Measurements from ENCODE around the gene RAC3.

The RAC3 gene

DNA sequence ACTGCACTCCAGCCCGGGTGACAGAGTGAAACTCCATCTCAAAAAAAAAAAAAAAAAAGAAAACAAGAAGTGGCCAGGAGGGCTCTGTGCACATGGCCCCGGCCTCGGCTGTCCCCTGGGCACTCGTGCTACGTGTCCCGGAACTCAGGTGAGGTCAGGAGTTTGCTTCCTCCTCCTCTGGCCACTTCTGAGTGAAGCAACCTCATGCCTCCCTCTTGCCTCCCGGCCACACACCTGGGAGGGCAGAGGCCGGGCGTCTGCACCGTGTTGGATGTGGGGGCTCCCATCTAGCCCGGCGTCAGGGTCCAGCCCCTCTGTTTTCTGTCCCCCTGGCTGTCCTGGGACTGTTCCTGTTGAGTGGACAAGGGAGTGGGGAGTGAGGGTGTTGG lies 31.9 kb upstream of the RAC3 start:
- no peak for DNase-seq

DNA sequence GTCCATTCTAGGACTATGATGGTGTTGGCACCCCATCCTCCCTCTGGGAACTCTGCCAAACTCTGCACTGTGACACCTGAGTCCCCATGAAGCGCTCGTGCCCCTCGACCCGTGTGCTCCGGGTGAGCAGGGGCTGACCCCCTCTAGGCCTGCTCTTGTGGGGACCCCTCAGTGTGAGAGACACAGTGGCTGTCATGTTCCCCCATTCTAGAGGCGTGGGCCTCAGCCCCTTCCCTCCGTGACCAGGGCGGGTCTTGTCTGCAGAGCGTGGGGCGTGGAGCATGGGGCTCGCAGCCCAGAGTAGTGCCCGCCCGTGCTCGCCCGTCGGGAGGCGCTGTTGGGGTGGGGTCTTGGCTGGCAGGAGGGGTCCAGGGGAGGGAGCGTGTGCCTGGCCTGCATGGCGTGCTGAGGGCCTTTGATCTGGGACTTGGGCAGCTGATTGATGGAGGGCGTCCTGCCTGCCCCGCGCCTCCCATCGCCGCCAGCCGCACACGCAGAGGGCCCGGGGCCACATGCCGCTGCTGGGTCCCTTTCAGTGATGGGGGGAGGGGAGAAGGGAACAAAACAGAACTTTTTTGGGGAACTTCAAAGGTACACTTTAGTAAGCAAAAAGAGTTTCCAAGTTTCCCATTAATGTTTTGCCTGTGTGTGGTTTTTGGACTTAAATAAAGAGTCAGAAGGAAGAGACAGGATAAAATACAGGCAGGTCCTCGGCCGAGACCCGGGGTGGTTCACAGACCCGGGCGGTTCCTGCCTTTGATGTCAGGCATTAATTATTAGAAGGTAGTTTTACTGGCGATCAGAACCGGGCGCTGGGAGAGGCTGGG lies 31.3 kb upstream of the RAC3 start:
- no peak for DNase-seq

DNA sequence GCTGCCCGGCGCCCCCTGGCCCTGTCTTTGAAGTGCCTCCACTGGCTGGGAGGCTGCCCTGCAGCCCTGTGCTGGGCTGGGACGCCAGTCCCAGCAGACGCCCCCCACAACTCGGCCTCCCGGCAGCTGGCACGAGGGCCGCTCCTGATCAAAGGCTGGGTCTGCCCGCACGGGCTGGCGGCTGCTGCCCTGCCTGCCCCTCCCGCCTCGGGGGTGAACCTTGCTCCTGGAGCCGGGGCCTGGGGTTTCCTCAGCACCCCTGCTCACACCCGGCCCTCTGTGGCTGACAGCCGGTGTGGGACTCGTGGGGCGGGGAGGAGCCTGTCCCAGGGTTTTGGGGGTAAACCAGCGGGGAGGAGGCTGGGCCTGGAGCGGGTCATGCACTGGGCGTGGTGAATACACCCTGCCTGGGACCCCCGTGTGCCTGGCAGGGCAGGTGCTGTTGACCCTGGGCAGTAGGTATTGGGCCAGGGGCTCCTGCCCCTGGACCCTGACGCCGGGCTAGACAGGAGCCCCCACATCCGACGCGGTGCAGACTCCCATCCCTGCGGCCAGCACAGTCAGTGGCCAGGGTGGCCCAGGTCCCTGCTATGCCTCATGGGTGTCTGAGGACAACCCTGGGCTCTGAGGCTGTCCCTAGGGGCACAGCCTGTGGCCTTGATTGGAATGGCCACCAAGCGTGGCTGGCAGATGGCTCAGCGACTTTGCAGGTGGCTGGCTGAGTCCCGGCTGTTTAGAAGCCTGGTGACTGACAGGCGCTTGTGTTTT lies 30.5 kb upstream of the RAC3 start:
- DNase-seq = no peak

DNA sequence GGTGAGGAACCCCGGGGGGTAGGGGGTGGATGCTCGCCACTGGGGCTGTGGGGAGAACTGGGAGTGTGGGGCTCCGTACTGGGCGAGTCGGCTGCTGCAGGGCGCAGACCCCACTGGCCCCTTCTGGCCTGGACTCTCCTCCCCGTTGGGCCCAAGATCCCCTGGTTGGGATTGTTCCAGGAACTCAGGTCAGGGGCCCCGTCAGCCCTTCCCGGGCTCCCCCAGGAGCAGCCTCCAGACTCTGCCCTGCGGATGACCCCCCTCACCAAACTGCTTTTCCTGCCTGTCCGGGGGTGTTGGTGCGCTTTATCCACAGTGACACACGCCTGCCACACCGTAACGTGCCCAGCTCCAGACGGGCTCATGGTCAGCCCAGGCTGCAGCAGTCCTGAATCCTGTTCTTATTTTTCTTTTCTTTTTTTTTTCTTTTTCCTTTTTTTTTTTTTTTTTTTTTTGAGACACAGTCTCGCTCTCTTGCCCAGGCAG lies 29.9 kb upstream of the RAC3 start:
- no peak for DNase-seq

DNA sequence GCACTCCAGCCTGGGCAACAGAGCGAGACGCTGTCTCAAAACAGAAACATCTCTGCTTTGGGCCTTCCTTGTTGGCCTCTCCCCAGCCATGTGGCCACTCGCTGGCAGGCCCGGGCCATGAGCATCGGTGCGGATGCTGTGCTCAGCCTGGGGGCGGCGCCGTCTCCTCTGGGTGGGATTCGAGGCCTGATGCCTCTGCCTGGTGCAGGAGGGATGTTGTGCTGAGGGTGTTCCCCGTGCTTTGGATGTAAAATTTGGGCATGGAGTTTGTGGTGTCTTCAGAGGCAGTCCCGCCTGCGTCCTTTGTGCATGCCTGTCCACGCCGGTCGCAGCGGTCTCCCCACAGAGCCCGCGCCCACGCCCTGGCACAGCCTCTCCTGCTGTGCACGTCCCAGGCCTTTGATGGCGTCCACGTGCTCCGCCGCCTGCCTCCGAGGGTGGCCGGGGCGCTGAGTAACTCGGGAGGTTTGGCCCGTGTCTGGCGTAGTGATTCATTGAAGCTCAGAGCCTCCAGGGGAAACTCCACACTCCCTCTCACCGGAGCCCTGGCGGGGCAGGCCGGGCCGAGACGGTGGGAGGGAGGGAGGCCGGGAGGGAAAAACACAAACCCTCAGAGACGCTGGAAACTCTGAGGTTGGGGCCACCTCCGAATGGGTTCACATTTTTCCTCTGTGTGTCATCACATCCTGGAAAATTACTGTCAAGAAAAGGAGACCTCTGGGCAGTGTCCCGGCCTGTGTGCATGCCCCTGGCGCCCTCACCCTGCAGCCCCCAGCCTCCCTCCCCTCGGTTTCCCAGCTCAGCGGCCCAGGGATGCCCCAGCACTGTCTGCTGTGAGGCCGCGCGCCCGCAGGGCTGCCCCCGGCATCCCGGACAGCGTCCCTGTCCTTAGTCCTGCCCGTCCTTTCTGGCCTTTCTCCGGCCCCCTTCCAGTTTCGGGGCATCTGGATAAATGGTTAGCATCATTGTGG lies 27.8 kb upstream of the RAC3 start:
- no peak for DNase-seq

DNA sequence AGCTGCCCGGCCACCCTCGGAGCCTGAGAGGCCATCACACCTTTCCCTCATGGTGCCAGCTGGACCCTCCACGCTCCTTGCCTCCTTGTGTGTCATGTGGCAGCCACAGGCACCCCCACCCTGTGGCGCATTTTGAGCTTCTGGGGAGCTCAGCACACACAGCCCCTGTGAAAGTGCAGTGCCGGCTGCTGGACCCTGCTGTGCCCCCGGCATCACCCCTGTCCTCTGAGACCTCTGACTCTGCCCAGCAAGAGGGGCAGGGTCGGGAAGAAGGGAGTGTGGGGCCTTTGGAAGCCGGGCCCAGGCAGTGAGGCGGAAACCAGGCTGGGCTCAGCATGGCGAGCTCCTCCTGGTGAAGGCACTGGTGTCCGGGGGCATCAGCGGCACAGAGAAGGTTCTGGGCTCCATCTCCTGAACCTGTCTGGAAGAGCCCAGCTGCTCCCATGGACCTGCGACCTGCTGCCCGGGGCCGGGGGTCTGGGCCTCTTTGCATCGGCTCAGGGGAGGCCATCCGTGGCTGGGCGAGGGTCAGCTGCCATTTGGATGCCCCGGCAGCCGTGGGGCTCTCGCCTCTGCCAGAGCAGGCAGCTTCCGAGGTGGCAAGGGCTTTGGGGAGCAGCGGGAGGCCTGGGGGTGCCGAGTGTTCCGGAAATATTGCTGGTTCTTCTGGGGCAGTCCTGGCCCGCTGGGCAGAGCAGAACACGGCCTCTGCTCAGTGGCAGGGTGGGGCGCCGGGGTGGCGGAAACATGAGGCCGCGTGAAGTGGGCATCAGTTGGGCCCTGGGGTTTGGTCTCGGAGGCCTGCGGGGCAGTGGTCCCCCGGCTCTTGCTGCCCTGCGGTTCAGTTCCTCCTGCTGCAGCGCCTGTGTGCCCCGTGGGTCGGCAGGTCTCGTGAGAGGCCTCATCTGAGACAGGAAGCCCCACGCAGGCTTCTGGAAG lies 26.7 kb upstream of the RAC3 start:
- no peak for DNase-seq

DNA sequence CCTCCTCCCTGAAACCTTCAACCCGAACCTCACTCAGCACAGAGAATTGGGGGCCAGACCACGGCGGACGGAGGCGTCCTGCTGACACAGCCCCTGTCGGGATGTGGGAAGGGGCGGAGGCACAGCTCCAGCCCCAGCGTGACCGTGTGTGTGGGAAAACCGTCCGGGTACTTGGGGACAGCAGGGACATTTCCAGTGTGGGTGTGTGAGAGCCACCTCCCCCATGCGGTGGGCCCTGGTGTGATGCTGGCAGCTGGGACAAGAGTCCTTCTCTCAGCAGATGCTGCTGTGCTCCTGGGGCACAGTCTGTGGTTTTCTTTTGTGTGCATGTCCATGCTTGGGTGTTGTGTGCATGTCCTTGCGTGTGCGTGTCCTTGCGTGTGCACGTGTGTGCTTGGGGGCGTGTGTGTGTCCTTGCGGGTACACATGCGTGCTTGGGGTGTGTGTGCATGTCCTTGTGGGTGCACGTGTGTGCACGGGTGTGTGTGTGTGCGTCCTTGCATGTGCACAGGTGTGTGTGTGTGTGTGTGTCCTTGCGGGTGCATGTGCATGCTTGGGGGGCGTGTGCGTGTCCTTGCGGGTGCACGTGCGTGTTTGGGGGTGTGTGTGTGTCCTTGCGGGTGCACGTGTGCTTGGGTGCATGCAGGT lies 25.7 kb upstream of the RAC3 start:
- DNase-seq = no peak

DNA sequence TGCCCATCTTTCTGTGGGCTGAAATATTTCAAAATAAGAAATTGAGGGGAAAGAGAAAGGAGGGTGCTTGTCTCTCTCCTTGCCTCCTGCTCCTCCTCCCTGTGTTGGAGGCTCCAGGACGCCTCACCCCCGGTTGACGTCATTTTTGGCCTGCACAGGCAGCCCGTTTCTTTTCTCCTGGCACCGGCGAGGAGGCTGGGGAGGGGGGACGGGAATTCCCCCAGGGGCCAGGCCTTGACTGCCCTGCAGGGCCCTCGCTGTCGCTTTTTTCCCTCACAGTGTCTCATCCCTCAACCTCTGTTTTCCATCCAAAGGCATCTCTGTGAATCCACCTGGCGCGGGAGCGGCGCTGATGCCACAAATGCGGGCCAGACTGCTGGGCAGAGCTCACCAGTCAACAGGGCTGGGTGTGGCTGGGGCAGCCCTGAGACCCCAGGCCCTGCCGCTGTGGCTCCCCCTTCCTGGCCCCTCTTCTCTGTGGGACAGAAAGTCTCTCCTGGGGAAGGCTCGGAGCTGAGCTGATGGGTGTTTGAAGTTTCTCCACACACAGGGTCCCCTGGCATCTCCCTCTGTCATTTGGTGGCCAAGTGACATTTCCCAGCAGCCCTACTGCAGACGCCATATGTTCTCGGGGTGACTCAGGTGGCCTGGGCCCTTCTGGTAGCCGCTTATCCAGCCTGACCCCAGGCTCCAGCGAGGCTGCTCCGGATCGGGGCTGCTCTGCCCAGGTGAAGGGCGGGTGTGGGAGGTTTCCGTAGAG lies 24.8 kb upstream of the RAC3 start:
- no peak for DNase-seq

DNA sequence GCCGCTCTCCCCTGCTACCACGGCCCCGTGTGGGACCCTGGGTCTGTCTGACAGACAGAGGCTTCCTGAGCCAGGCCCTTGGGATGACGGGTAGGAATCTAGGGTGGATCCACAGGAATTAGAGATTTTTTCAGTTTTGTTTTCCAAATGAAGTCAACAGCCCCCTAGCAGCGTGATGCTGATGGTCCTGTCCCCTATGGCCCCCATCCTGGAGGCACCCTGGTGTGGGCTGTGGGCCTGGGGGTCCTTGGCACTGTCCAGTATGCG lies 24.3 kb upstream of the RAC3 start:
- no peak for DNase-seq

DNA sequence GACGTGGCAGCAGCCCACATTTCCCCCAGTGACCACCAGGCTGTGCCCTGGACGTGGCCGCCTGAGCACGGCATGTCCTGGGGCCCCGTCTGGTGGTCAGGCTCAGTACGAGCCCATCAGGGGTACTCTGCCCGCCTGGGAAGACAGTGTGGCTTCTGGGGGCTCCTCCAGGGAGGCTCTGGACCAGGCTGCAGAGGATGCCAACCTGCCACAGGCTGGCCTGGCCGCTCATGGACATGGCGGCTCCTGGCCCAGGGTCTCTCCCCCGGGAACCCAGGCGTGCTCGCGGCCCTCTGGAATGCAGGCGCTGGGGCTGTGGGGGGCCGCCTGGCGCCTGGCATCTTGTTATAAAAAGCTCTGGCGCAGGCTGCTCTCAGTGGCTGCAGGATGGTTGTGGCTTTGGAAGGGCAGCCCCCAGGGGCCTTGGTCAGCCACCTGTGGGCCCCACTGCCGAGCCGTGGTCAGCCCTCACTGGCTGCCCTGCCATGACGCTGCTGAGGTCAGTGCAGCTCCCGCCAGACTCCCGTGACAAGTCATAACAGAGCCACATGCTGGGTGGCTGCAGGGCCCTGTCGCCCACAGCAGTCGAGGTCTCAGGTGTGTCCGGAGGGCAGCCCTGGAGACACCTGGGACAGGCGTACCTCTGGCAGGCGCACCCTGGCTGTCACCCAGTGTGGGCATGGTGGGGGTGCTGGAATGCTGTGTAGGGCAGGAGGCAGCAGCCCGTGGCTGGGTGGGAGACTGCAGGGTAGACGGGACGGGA lies 23.8 kb upstream of the RAC3 start:
- no peak for DNase-seq

DNA sequence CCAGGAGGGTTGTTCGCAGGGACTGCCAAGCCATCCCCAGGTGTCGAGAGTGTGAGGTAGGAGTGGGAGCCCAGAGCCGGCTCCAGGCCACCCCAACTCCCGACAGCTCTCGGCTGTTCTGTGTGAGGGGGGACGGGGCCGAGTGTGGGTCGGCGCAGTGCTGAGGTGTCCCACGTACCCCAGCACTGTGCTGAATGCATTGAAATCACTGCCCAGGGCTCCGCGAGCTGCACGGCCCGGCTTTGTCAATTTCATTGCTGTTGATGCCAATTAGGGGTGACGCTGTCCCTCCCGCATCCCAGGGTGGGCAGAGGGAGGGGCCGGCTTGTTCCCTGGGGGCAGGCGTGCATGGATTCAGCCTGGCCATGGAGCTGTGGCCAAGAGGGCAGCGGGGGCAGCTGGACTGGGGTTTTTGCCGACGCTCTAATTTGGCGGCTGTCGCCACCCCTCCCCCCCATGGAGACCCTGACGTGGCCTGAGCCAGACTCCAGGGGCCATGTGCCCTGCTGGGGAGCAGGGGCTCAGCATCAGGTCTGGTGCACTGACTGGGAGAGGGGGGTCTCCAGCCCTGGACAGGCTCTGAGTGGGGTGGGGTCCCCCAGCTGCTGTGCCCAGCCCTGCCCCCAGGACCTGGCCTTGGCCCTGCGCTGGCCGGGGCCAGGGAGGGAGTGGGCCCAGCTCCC lies 23.1 kb upstream of the RAC3 start:
- no peak for DNase-seq

DNA sequence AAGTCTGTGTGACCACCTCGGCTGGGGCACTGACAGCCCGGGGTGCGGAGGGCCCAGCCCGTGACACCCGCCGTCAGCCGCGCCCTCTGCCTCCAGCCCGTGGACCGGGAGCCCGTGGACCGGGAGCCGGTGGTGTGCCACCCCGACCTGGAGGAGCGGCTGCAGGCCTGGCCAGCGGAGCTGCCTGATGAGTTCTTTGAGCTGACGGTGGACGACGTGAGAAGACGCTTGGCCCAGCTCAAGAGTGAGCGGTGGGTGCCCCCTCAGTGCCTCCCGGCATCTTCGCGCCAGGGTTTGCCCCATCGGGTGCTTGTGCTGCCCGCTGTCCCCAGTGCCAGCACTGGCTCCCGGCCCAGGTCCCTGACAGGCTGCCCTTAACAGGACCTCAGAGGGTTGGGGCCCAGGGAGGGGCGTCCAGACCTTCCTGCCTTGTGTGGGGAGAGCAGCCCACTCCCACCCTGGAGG lies 22.5 kb upstream of the RAC3 start:
- no peak for DNase-seq

DNA sequence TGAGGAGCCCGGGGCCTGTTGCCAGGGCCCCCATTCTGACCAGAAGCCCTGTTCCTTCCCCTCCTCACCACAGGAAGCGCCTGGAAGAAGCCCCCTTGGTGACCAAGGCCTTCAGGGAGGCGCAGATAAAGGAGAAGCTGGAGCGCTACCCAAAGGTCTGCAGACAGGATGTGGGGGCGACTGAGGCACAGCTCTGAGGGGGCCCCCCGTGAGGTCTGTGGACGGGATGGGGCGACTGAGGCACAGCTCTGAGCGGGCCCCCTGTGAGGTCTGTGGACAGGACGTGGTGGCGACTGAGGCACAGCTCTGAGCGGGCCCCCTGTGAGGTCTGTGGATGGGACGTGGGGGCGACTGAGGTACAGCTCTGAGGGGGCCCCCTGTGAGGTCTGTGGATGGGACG lies 22.1 kb upstream of the RAC3 start:
- DNase-seq = no peak

DNA sequence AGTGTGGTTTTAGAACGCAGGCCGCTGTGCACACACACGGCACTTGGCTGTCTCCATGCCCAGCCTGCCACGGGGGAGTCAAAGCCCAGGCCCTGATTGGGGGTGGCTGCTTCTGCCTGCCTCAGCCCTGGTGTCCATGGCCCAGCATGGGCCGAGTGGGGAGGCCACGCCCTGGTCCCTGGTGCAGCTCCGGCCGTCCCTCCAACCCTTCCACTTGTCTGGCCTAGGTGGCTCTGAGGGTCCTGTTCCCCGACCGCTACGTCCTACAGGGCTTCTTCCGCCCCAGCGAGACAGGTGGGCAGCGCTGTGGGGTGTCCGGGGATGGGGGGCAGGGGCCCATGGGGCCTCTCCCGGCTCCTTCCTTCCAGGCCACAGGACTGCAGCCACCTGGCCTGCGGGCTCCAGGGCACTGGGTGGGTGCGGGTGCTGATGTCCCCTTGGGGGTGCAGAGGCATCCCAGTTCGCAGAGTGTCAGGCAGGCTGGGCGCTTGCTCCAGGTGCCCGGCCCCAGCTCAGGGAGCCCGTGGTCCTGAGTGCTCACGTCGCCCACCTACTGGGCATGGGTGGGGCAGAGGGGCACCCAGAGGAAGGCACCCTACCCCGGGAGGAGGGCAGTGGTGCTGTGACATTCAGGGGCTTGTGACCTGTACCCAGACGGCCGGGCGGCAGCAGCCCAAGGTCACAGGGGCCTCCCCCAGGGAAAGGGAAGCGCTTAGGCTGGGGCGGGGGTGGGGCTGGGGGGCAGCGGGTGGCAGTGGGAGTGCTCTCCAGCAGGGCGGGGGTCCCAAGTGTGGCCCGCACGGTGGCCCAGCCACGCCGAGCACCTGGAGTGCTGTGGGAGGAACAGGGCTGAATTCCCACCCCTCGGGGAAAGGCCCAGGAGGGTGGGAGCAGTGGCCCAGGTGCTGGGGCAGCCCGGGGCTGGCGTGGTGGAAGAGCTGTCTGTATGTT lies 20.6 kb upstream of the RAC3 start:
- no peak for DNase-seq

DNA sequence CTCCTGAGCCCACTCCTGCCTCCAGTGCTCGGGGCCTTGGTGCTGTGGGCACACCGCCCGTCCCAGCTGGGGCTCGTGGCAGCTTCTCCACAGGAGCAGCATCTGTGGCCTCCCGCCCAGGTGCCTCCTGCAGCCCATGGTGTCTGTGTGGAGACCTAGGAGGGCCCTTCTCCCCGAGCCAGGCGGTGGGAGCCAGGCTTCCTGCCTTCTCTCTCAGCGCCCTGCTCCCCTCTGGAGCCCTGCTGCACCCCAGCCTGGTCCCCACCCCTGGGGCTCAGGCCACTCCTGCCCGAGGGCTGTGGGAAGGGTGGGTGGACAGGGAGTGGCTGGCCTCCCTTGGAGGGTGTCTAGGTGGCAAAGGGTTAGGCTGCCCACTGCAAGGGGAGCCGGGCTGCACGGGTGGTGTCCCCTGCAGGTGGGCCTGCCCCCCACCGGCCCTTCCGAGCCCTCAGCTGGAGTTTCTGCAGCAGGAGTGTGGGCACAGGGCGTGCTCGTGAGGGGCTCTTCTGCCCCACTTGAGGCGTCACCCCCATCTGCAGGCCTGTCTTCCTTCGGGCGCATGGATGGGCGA lies 19.8 kb upstream of the RAC3 start:
- DNase-seq = no peak

DNA sequence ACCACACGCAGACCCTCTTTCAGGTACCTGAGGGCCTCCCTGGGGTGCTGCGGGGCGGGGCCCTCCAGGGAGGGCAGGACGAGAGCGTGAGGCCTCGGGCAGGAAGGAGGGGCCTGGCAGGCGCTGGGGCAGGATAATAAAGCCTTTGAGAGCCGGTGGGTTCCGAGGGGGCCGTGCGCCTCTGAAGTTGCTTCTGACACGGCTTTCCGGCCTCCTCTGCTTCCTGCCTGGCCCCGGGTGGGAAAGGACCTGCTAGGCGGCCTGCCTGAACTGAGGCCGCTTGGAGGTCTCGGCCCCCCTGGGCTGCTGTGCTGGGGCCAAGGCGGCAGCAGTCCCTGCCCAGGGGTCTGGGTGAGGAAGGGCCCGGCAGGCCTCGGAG lies 19.2 kb upstream of the RAC3 start:
- DNase-seq = no peak

DNA sequence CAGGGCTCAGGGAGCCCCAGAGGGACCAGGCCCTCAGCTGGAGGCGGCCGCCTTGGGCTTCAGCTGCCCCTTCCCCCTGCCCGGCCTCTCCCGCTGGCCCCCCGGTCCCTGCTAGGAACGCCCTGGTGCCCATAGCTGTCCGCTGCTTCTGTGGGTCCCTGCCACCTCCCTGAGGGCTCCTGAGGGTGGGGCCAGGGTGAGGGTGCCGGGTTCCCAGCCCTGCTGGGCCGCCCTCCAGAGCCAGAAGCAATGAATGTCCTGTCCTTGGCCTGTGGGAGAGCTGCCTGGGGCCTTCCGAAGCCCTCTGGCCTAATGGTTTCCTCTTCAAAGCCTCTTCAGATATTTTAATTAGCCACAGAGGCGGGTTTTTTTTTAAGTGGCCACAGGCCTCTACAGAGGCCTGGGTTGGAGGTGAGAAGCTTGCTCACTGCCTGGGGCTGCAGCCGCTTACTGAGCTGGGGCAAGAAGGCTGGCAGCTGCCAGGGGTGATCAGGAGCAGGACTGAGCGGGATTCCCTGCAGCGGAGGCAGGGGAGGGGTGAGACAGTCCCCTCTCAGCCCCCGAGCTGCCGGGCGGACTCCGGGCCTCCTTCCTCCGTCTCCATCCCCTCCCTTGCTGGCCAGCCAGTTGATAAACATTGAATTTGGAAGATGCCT lies 18.7 kb upstream of the RAC3 start:
- no peak for DNase-seq
